ENCODE data around the gene THOC2. TPM values are rescaled to one million over a fixed set of nuclear protein-coding genes. Genes with fewer than 3 reads are reported as not detected.
"Not testable (repeated sequence)": the region's sequence is repeated elsewhere in the genome, so short reads cannot be mapped to it uniquely, and the experiment has no call there.

The THOC2 gene
- total RNA-seq, 1 donor from 2014 or later: 86.7 TPM

DNA sequence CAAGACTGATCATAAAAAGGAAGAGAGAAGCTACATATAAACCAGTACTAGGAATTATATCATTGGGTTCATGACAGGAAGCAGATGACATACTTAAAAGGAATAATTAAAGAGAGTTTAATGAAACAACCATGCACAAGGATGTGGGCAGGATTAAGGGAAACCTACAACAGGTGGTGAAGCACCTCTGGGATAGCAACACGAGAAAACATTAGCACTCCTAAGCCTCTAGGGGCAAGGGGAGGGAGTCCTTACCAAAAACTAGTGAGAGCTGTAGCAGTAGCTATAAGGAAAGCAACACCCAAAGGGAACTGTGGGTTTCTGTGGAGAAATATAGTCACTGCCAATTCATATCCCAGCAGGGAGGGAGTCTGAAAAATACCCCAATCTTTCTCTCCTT lies 7.2 kb upstream of the THOC2 start:
- intact Hi-C loops (cut with DNase I): no loop called here

DNA sequence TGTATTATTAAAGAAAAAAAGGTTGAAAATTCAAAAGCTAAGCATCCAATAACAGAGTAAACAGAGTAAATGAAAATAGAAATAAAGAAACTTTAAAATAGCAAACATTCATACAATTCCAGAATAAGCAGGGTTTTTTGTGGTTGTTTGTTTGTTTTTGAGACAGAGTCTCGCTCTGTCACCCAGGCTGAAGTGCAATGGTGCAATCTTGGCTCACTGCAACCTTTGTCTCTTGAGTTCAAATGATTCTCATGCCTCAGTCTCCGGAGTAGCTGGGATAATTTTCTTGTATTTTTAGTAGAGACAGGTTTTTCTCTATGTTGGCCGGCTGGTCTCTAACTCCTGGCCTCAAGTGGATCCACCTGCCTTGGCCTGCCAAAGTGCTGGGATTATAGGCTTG lies 6.6 kb upstream of the THOC2 start:
- DNase-seq (ENCODE audit: extremely low spot score in 2 of 2): no peak
- Histone ChIP-seq H3K4me1 (no peaks in the 10 kb centered on the region), H3K4me3 (no peak overlapping the region), H3K9me3 (no peaks in the 10 kb centered on the region), H3K27ac (no peak overlapping the region), H3K36me3 (no peaks in the 10 kb centered on the region), H3K27me3 (no peaks in the 10 kb centered on the region)
- TF ChIP-seq POLR2A (IDR thresholded peaks at IDR 0.05): no peak
- TF ChIP-seq, protein P1, sequence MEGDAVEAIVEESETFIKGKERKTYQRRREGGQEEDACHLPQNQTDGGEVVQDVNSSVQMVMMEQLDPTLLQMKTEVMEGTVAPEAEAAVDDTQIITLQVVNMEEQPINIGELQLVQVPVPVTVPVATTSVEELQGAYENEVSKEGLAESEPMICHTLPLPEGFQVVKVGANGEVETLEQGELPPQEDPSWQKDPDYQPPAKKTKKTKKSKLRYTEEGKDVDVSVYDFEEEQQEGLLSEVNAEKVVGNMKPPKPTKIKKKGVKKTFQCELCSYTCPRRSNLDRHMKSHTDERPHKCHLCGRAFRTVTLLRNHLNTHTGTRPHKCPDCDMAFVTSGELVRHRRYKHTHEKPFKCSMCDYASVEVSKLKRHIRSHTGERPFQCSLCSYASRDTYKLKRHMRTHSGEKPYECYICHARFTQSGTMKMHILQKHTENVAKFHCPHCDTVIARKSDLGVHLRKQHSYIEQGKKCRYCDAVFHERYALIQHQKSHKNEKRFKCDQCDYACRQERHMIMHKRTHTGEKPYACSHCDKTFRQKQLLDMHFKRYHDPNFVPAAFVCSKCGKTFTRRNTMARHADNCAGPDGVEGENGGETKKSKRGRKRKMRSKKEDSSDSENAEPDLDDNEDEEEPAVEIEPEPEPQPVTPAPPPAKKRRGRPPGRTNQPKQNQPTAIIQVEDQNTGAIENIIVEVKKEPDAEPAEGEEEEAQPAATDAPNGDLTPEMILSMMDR (IDR thresholded peaks at IDR 0.05): no peak
- TF ChIP-seq POLR2AphosphoS5 (IDR thresholded peaks at IDR 0.05; ENCODE audit: insufficient read depth in 1 of 2, low read depth in 1 of 2): no peak
- intact Hi-C loops (cut with DNase I): no loop called here

More for the DNA sequence above, 7.2 kb upstream of the THOC2 start:
- H3K4me3 ChIP-seq: no peak overlapping the region
- no peaks in the 10 kb centered on the region for H3K4me1 ChIP-seq
- H3K27me3 ChIP-seq: no peaks in the 10 kb centered on the region
- H3K36me3 ChIP-seq: no peaks in the 10 kb centered on the region
- no peaks in the 10 kb centered on the region for H3K9me3 ChIP-seq
- DNase-seq (ENCODE audit: extremely low spot score in 2 of 2): no peak
- TF ChIP-seq, protein P1 (IDR thresholded peaks at IDR 0.05): no peak
- TF ChIP-seq POLR2A (IDR thresholded peaks at IDR 0.05) (no peak), POLR2AphosphoS5 (IDR thresholded peaks at IDR 0.05; ENCODE audit: insufficient read depth in 1 of 2, low read depth in 1 of 2) (no peak)
- no peak overlapping the region for H3K27ac ChIP-seq

DNA sequence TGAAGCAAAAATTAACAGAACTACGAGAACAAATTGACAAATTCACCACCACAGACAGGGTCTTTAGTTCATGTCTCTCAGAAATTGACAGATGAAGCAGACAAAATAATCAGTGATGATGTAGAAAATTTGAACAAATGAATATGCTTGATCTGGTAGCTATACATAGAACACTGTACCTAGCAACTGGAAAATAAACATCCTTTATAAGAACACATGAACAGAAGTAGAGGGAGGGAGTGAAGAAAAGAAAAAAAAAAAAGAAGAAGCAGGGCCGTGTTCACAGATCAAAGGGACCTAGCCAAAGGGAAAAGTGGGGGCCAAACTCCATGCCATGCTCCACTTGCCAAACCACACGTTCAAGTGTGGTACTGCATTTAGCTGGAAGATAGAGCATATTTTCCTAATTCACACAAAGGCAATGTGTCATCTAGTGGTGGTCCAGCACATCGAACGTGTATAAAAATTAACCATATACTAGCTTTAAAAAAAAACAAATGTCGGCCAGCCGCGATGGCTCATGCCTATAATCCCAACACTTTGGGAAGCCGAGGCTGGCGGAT lies 5.6 kb upstream of the THOC2 start:
- no peaks in the 10 kb centered on the region for H3K9me3 ChIP-seq

DNA sequence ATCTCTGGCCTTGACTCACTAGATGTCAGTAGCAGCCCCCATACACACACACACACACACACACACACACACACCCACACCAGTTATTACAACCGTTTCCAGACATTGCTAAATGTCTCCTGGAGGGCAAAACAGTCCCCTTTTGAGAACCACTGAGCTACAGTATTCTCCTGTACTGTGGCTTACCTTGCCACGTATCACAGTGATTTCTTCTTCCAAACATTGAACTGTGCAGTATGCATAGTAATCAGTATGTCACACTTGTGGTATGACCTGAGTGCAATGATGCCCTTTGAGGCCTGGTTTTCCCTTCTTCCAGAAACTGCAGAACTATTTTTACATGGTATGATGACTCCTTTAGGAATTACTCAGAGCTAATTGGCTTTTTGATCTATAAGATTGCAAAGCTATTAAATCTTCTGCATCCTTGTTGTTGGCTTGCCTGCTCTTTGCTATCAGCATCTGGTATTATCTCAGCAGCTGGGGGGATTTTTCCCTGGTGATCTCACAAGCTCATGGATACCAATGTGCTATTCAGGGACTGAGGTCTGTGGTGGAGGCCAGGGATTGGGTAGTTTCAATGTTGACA lies 3.6 kb upstream of the THOC2 start:
- no peaks in the 10 kb centered on the region for H3K36me3 ChIP-seq
- intact Hi-C loops (cut with DNase I): no loop called here
- no peaks in the 10 kb centered on the region for H3K4me1 ChIP-seq
- no peak overlapping the region for H3K4me3 ChIP-seq
- no peaks in the 10 kb centered on the region for H3K27me3 ChIP-seq
- TF ChIP-seq, protein P1 (IDR thresholded peaks at IDR 0.05): no peak
- no peak for TF ChIP-seq POLR2AphosphoS5 (IDR thresholded peaks at IDR 0.05; ENCODE audit: insufficient read depth in 1 of 2, low read depth in 1 of 2)
- no peak for TF ChIP-seq POLR2A (IDR thresholded peaks at IDR 0.05)
- no peak for DNase-seq (ENCODE audit: extremely low spot score in 2 of 2)
- H3K9me3 ChIP-seq: no peaks in the 10 kb centered on the region
- H3K27ac ChIP-seq: no peak overlapping the region

More for the DNA sequence above, 5.6 kb upstream of the THOC2 start:
- intact Hi-C loops (cut with DNase I): no loop called here
- no peak for DNase-seq (ENCODE audit: extremely low spot score in 2 of 2)
- Histone ChIP-seq H3K27ac (no peak overlapping the region), H3K4me1 (no peaks in the 10 kb centered on the region), H3K36me3 (no peaks in the 10 kb centered on the region), H3K4me3 (no peak overlapping the region), H3K27me3 (no peaks in the 10 kb centered on the region)
- TF ChIP-seq, protein P1 (IDR thresholded peaks at IDR 0.05): no peak
- TF ChIP-seq POLR2A (IDR thresholded peaks at IDR 0.05) (no peak), POLR2AphosphoS5 (IDR thresholded peaks at IDR 0.05; ENCODE audit: insufficient read depth in 1 of 2, low read depth in 1 of 2) (no peak)

DNA sequence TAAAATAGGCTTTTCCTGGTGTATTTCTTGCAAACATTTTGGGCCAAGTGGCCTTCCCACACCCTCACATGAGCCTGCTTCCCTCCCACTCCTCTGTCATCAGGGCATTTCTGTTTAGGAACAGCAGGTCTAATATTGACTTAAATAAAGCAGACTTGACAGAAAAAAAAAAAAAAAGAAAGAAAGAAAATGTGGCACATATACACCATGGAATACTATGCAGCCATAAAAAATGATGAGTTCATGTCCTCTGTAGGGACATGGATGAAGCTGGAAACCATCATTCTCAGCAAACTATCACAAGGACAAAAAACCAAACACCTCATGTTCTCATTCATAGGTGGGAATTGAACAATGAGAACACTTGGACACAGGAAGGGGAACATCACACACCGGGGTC lies 2.3 kb upstream of the THOC2 start:
- H3K36me3 ChIP-seq; H3K27ac ChIP-seq; H3K27me3 ChIP-seq; DNase-seq (ENCODE audit: extremely low spot score in 2 of 2); intact Hi-C loops (cut with DNase I); H3K4me1 ChIP-seq; H3K4me3 ChIP-seq; H3K9me3 ChIP-seq: not testable (repeated sequence)

DNA sequence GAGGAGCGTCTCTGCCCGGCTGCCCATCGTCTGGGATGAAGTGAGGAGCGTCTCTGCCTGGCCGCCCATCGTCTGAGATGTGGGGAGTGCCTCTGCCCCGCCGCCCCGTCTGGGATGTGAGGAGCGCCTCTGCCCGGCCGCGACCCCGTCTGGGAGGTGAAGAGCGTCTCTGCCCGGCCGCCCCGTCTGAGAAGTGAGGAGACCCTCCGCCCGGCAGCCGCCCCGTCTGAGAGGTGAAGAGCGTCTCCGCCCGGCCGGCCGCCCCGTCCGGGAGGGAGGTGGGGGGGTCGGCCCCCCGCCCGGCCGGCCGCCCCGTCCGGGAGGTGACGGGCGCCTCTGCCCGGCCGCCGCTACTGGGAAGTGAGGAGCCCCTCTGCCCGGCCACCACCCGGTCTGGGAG lies 1.2 kb upstream of the THOC2 start:
- H3K27ac ChIP-seq; intact Hi-C loops (cut with DNase I); H3K27me3 ChIP-seq: not testable (repeated sequence)

More for the DNA sequence above, 1.2 kb upstream of the THOC2 start:
- H3K4me1 ChIP-seq; H3K4me3 ChIP-seq; H3K36me3 ChIP-seq; H3K9me3 ChIP-seq; DNase-seq (ENCODE audit: extremely low spot score in 2 of 2): not testable (repeated sequence)

All from vagina (tissue), 2 donors.